ENCODE measurements around the gene DNMBP.

DNA sequence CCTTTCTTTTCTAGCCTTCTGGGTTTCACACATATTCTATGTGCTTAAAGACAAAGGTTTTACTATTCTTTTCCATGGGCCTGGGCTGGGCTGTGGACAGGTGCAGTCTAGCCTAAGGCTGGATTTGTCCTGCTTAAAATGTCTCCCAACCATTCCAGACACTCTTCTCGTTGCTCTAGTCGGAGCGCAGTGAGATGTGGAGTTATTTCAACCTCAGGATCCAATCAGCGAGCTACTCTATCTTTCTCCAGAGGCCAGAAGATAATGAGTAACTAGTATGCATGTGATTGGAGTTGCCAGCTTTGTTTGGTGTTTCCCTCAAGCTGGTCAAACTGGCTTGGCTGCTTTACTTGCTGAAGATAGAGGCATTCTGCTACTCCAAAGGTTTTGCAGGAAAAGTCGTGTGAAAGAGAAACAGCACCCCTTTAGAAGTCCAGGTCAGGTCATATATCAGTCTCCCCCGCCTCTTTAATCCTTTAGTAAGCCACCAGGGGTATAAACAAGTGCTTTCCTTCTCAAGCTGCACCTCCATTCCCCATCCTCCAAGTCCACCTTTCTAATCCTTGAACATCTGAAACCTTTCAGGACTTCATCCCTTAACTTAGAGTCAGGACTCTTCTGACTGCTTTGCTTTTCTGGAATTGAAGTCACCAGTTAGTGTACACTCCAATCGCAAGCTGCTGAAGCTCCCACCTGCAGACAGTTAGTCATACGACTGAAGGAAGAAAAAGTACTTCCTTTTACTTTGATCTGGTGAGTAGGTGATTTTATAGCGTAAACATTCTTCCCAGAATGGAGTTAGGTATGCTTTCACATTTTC, 78.8 kb downstream of the DNMBP start:
- TF ChIP-seq ZNF138 (CRISPR knock-in tag; conservative IDR thresholded peaks at IDR 0.05) (no peak), CTCF (IDR thresholded peaks at IDR 0.05) (no peak), E2F5 (CRISPR knock-in tag; IDR thresholded peaks at IDR 0.05) (no peak), ESRRA (CRISPR knock-in tag; IDR thresholded peaks at IDR 0.05; ENCODE audit: borderline replicate concordance) (no peak), ZBTB43 (CRISPR knock-in tag; IDR thresholded peaks at IDR 0.05) (no peak), NFYB (CRISPR knock-in tag; conservative IDR thresholded peaks at IDR 0.05; ENCODE audit: low read depth) (no peak), USF2 (CRISPR knock-in tag; IDR thresholded peaks at IDR 0.05) (no peak), SP1 (CRISPR knock-in tag; conservative IDR thresholded peaks at IDR 0.05) (no peak), ZBTB21 (CRISPR knock-in tag; IDR thresholded peaks at IDR 0.05; ENCODE audit: borderline replicate concordance) (no peak), ATF6 (CRISPR knock-in tag; IDR thresholded peaks at IDR 0.05) (no peak)
- TF ChIP-seq, protein P1, sequence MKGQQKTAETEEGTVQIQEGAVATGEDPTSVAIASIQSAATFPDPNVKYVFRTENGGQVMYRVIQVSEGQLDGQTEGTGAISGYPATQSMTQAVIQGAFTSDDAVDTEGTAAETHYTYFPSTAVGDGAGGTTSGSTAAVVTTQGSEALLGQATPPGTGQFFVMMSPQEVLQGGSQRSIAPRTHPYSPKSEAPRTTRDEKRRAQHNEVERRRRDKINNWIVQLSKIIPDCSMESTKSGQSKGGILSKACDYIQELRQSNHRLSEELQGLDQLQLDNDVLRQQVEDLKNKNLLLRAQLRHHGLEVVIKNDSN (CRISPR knock-in tag; IDR thresholded peaks at IDR 0.05), result no peak
